Panc1 (cell line): Measurements from ENCODE around the gene USP17L13.
"Not testable (repeated sequence)": the region's sequence is repeated elsewhere in the genome, so short reads cannot be mapped to it uniquely, and the experiment has no call there.

Experiments
- TF ChIP-seq, protein P1 (sequence below), 2 experiments: IDR thresholded peaks; 2 replicates each; pipeline ENCODE4 v1.6.1; 2011 to 2012; ENCODE audit warnings: low read depth in 2 of 2, control low read depth in 1 of 2, low read length in 1 of 2, mild to moderate bottlenecking in 1 of 2, moderate library complexity in 1 of 2; ENCODE audit not compliant: insufficient read depth in 1 of 2
- TF ChIP-seq, protein P2 (sequence below): fragments of 450-650 bp; IDR thresholded peaks from 2 replicates; pipeline ENCODE4 v1.5.1; 2017; ENCODE audit warnings: mild to moderate bottlenecking

DNA sequence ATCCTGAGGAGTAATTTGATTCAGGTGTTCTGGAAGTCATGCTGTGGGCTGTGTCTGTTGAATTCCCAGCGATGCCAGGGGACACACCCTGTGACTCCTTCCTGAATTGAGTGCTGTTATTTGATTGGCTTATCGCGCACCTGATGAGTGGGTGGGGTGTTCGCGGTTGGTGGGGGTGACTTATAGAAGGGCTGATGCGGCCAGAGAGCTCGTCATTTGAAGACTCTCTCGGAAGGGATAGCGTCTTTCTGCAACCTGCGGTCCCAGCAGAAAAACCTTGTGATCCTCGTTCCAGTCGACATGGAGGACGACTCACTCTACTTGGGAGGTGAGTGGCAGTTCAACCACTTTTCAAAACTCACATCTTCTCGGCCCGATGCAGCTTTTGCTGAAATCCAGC, 42.6 kb downstream of the USP17L13 start, which contains the start of gene USP17L22:
- TF ChIP-seq, protein P1, sequence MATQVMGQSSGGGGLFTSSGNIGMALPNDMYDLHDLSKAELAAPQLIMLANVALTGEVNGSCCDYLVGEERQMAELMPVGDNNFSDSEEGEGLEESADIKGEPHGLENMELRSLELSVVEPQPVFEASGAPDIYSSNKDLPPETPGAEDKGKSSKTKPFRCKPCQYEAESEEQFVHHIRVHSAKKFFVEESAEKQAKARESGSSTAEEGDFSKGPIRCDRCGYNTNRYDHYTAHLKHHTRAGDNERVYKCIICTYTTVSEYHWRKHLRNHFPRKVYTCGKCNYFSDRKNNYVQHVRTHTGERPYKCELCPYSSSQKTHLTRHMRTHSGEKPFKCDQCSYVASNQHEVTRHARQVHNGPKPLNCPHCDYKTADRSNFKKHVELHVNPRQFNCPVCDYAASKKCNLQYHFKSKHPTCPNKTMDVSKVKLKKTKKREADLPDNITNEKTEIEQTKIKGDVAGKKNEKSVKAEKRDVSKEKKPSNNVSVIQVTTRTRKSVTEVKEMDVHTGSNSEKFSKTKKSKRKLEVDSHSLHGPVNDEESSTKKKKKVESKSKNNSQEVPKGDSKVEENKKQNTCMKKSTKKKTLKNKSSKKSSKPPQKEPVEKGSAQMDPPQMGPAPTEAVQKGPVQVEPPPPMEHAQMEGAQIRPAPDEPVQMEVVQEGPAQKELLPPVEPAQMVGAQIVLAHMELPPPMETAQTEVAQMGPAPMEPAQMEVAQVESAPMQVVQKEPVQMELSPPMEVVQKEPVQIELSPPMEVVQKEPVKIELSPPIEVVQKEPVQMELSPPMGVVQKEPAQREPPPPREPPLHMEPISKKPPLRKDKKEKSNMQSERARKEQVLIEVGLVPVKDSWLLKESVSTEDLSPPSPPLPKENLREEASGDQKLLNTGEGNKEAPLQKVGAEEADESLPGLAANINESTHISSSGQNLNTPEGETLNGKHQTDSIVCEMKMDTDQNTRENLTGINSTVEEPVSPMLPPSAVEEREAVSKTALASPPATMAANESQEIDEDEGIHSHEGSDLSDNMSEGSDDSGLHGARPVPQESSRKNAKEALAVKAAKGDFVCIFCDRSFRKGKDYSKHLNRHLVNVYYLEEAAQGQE (IDR thresholded peaks at IDR 0.05; ENCODE audit: insufficient read depth in 1 of 2, low read depth in 2 of 2, low read length in 1 of 2) = not testable (repeated sequence)
- TF ChIP-seq, protein P2, sequence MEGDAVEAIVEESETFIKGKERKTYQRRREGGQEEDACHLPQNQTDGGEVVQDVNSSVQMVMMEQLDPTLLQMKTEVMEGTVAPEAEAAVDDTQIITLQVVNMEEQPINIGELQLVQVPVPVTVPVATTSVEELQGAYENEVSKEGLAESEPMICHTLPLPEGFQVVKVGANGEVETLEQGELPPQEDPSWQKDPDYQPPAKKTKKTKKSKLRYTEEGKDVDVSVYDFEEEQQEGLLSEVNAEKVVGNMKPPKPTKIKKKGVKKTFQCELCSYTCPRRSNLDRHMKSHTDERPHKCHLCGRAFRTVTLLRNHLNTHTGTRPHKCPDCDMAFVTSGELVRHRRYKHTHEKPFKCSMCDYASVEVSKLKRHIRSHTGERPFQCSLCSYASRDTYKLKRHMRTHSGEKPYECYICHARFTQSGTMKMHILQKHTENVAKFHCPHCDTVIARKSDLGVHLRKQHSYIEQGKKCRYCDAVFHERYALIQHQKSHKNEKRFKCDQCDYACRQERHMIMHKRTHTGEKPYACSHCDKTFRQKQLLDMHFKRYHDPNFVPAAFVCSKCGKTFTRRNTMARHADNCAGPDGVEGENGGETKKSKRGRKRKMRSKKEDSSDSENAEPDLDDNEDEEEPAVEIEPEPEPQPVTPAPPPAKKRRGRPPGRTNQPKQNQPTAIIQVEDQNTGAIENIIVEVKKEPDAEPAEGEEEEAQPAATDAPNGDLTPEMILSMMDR = not testable (repeated sequence)
